ENCODE data around the gene ZDHHC22.
A peak's percentile ranks its signal among the peaks of the same experiment; 100 is the strongest.

The ZDHHC22 gene, protein sequence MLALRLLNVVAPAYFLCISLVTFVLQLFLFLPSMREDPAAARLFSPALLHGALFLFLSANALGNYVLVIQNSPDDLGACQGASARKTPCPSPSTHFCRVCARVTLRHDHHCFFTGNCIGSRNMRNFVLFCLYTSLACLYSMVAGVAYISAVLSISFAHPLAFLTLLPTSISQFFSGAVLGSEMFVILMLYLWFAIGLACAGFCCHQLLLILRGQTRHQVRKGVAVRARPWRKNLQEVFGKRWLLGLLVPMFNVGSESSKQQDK

DNA sequence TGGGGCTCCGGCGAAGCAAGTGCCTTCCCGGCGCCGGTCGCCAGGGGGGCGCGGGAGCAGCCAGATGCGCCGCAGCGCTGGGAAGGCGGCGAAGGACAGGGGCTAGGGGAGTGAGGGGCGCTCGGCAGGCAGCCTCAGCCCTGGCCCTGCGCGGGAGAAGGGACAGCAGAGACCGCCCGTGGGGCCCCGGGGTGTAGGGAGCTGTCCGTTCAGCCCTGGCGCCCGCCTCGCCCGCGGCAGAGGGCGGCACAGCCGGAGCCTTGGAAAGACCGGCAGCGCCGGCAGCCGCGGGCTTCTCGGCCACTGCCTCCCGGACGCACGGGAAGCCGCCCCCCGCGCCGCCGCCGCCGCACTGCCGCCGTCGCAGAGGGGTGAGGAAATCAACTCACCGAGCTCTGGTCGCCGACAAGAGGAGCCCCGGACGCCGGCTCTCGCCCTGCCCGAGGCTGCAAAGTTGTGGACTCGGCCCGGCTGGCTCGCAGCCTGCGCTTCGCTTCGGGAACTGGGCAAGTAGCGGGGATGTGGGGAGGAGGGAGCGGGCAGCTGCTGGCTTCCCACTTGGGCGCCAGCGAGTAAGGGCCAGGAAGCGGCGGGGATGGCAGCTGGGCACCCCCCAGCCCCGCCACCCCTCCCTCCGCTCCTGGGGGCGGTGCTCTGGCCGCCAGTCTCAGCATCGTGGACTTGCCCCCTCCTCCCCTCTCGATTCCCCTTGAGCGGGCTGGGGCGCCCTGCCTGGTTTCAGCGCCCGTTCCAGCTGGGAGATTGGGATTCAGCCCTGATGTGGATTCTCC, at the start of gene ZDHHC22:
Gene ZDHHC22, minus strand, starts transcription at position 578 of the 791 bp plus-strand sequence. CDS start 2,053 bp downstream, outside the sequence.
- Histone ChIP-seq H3K27ac (ENCODE audit: low read length) (peak within 1 kb of the TSS; percentile 15), H3K4me1 (ENCODE audit: insufficient read depth, low read length) (peaks cover 41% of the 10 kb centered on the region), H3K9ac (ENCODE audit: low read depth, low read length) (peak within 1 kb of the TSS; percentile 69; the same call in 1 of the 2 replicates), H3K27me3 (ENCODE audit: insufficient read depth, low read length) (peaks cover 55% of the 10 kb centered on the region), H3K4me3 (ENCODE audit: low read length) (peak within 1 kb of the TSS; percentile 72), H3K36me3 (ENCODE audit: insufficient read depth, low read depth, low read length) (peaks cover 27% of the 10 kb centered on the region), H3K9me3 (ENCODE audit: insufficient read depth, low read depth, low read length) (no peaks in the 10 kb centered on the region)

DNA sequence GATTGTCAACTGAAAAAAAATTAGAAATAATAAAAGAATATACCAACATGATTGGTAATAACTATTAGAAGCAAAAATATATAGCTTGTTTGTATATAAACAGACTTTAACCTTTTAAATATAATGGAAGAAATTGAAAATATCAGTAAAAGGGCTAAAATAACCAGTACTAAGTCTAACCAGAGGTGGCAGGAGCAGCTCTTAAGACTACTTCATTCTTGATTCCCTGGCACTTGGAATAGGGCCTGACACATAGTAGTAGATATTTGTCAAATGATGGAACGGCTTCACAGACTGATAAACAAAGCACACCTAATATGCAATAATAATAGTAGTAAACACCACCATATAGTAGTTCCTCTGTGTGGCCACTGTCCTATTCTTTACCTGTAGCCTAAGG, 49.4 kb upstream of the ZDHHC22 start:
- H3K27me3 ChIP-seq (ENCODE audit: insufficient read depth, low read length) = no peaks in the 10 kb centered on the region
- H3K4me3 ChIP-seq (ENCODE audit: low read length) = no peak overlapping the region

DNA sequence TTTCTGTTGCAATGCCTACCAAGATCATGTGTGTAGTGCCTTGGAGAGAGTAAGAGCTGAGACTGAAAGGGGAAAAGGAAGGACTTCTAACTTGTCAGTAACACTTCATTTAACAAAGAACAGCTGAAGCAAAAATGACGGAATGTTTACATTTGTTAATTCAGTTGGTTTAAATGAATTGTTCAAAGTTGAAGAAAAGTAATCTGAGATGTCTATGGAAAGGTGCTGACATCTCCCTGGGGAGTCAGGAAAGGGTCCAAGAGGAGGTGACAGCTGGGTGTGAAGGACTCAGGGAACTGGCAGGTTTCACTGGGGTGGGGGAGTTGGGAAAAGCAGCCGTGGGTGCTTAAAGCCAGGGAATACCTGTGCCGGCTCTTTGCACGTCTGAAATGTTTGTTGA, 47.9 kb upstream of the ZDHHC22 start:
- H3K36me3 ChIP-seq (ENCODE audit: insufficient read depth, low read depth, low read length) = no peaks in the 10 kb centered on the region
- H3K4me1 ChIP-seq (ENCODE audit: insufficient read depth, low read length) = peaks cover 3% of the 10 kb centered on the region; the same call in 1 of the 2 replicates
- no peak overlapping the region for H3K4me3 ChIP-seq (ENCODE audit: low read length)
- no peaks in the 10 kb centered on the region for H3K9me3 ChIP-seq (ENCODE audit: insufficient read depth, low read depth, low read length)
- H3K27ac ChIP-seq (ENCODE audit: low read length) = no peak overlapping the region
- H3K9ac ChIP-seq (ENCODE audit: low read depth, low read length) = no peak overlapping the region
- no peaks in the 10 kb centered on the region for H3K27me3 ChIP-seq (ENCODE audit: insufficient read depth, low read length)

More for the DNA sequence above, 49.4 kb upstream of the ZDHHC22 start:
- Histone ChIP-seq H3K27ac (ENCODE audit: low read length) (no peak overlapping the region), H3K9me3 (ENCODE audit: insufficient read depth, low read depth, low read length) (no peaks in the 10 kb centered on the region), H3K9ac (ENCODE audit: low read depth, low read length) (no peak overlapping the region), H3K36me3 (ENCODE audit: insufficient read depth, low read depth, low read length) (no peaks in the 10 kb centered on the region), H3K4me1 (ENCODE audit: insufficient read depth, low read length) (peaks cover 3% of the 10 kb centered on the region; the same call in 1 of the 2 replicates)

DNA sequence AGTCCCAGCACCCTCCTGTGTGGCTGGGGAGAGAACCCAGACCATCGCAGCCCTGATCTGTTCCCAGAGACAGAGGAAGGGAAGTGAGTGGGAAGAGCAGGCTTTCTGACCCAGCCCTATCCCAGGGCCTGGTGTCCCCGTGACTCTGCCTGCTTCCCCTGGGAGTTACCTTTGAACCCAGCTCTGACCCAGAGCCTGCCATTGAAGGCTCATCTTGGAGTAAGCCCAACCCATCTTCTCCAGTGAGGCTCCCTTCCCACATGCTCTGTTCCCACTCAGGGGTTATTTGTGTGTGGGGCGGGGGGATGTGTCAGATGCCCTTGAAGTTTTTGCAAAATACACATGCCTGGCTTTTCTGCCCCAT, 46.0 kb upstream of the ZDHHC22 start:
- no peaks in the 10 kb centered on the region for H3K9me3 ChIP-seq (ENCODE audit: insufficient read depth, low read depth, low read length)
- H3K27me3 ChIP-seq (ENCODE audit: insufficient read depth, low read length) = peaks cover 3% of the 10 kb centered on the region
- no peak overlapping the region for H3K27ac ChIP-seq (ENCODE audit: low read length)
- peaks cover 3% of the 10 kb centered on the region; the same call in 1 of the 2 replicates for H3K4me1 ChIP-seq (ENCODE audit: insufficient read depth, low read length)
- H3K9ac ChIP-seq (ENCODE audit: low read depth, low read length) = no peak overlapping the region
- H3K4me3 ChIP-seq (ENCODE audit: low read length) = no peak overlapping the region
- H3K36me3 ChIP-seq (ENCODE audit: insufficient read depth, low read depth, low read length) = no peaks in the 10 kb centered on the region

DNA sequence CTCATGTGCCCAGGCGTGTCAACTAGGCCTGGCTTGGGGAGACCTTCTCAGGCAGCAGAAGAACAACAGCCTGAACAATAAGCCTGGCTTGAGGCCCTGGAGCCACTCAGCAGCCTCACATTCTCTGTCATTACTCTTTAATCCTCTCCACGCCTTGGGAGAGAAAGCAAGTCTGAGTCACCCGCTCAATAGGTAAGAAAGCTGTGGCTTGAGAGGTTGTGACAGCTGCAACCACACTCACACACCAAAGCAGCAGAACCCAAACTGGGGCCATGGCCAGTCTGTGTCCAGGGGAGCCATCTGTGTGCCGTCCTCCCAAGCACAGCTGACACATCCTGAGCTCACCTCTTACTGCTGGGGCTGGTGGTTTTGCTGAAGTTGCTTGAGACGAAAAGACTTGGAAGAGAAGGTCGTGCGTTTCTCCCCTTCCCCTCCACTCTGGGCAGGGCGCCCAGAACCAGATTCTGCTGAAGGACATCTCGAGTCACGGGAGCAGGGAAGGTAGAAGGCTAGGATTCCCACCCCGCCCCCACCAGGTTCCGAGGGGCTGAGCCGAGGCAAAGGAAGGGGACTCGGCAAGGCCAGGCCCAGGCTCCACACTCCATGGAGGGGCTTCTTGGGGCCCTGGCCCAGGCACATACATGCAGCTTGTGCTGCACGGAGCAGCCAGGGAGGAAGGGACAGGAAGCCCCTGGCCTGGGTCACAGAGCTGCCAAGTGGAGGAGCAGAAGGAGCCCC, 45.5 kb upstream of the ZDHHC22 start:
- Histone ChIP-seq H3K27ac (ENCODE audit: low read length) (no peak overlapping the region), H3K4me3 (ENCODE audit: low read length) (no peak overlapping the region), H3K9ac (ENCODE audit: low read depth, low read length) (no peak overlapping the region), H3K9me3 (ENCODE audit: insufficient read depth, low read depth, low read length) (no peaks in the 10 kb centered on the region), H3K27me3 (ENCODE audit: insufficient read depth, low read length) (peaks cover 9% of the 10 kb centered on the region), H3K36me3 (ENCODE audit: insufficient read depth, low read depth, low read length) (no peaks in the 10 kb centered on the region), H3K4me1 (ENCODE audit: insufficient read depth, low read length) (peaks cover 3% of the 10 kb centered on the region; the same call in 1 of the 2 replicates)

DNA sequence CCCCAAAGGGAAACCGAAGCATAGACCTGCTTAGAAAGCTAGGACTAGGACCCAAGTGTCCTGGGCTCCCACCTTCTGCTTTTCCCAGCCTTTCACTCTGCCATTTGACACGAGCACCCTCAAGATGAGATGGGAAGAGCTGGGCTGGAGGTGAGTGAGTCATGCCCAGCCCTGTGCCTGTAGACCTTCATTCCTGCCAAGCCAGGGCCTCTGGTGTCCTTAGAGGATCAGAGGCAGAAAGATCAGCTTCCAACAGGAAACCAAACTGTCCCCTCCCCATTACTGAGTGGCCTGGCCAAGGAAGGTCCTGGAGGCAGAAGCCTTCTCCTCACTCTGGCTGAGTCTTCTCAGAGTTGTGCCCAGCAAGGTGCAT, 43.5 kb upstream of the ZDHHC22 start:
- Histone ChIP-seq H3K27ac (ENCODE audit: low read length) (no peak overlapping the region), H3K9me3 (ENCODE audit: insufficient read depth, low read depth, low read length) (no peaks in the 10 kb centered on the region), H3K4me1 (ENCODE audit: insufficient read depth, low read length) (peaks cover 3% of the 10 kb centered on the region; the same call in 1 of the 2 replicates), H3K4me3 (ENCODE audit: low read length) (no peak overlapping the region), H3K9ac (ENCODE audit: low read depth, low read length) (no peak overlapping the region), H3K27me3 (ENCODE audit: insufficient read depth, low read length) (peaks cover 10% of the 10 kb centered on the region), H3K36me3 (ENCODE audit: insufficient read depth, low read depth, low read length) (no peaks in the 10 kb centered on the region)

DNA sequence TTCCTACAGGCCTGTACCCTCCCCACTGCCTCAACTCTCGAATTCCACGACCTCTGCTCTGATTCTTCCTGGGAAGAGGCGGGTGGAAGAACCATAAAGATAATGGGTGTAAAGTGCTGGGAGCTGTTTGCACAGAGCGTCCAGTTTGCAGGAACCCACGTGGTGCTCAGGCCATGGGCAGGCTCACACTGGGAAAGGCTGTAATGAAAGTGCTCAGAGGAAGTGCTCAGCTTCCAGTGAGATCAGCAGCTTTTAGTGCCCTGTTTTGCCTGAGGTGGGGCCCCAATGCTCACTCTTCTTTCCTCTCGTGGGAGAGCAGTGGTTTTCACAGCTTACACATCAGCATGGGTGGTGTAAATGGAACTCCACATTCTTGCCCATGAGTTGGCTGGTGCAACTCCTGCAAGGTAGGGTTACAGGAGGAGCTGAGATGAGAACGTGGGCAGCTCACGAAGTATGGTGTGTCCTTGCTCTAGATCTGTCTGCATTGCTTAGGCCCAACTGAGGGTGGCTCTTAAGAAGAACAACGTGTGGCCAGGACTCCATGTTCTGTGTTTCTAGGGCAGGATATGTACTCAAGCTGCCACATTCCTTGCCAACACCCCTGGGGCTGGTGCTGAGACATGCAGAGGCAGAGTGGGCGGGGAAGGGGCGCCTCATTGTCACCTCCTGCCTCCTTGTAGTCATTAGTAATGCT, 43.0 kb upstream of the ZDHHC22 start:
- peaks cover 10% of the 10 kb centered on the region for H3K27me3 ChIP-seq (ENCODE audit: insufficient read depth, low read length)
- peaks cover 3% of the 10 kb centered on the region; the same call in 1 of the 2 replicates for H3K4me1 ChIP-seq (ENCODE audit: insufficient read depth, low read length)
- no peaks in the 10 kb centered on the region for H3K36me3 ChIP-seq (ENCODE audit: insufficient read depth, low read depth, low read length)
- H3K4me3 ChIP-seq (ENCODE audit: low read length) = no peak overlapping the region
- no peaks in the 10 kb centered on the region for H3K9me3 ChIP-seq (ENCODE audit: insufficient read depth, low read depth, low read length)
- no peak overlapping the region for H3K27ac ChIP-seq (ENCODE audit: low read length)
- no peak overlapping the region for H3K9ac ChIP-seq (ENCODE audit: low read depth, low read length)

DNA sequence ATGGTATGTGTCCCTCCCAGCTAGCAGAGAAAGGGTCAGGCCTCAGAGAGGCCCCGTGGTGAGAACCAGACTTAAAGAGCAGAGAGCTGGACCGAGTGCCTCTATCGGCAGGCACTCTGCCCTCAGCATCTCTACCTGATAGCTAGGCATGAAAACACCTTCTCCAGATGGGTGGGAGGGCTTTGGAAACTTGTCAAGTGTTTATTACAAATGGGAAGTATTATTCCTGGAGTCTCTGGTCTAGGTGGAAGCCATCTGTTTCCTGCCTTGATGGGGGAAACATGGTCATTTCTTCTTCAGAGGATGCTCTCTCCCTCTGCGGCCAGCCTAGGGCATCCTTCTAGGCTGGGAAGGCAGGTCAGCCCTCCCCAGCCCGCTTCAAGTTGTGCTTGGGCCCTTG, 42.3 kb upstream of the ZDHHC22 start:
- H3K4me3 ChIP-seq (ENCODE audit: low read length) = no peak overlapping the region
- H3K36me3 ChIP-seq (ENCODE audit: insufficient read depth, low read depth, low read length) = no peaks in the 10 kb centered on the region
- H3K9ac ChIP-seq (ENCODE audit: low read depth, low read length) = no peak overlapping the region
- peaks cover 3% of the 10 kb centered on the region; the same call in 1 of the 2 replicates for H3K4me1 ChIP-seq (ENCODE audit: insufficient read depth, low read length)
- H3K27ac ChIP-seq (ENCODE audit: low read length) = no peak overlapping the region
- no peaks in the 10 kb centered on the region for H3K9me3 ChIP-seq (ENCODE audit: insufficient read depth, low read depth, low read length)
- peaks cover 10% of the 10 kb centered on the region for H3K27me3 ChIP-seq (ENCODE audit: insufficient read depth, low read length)

DNA sequence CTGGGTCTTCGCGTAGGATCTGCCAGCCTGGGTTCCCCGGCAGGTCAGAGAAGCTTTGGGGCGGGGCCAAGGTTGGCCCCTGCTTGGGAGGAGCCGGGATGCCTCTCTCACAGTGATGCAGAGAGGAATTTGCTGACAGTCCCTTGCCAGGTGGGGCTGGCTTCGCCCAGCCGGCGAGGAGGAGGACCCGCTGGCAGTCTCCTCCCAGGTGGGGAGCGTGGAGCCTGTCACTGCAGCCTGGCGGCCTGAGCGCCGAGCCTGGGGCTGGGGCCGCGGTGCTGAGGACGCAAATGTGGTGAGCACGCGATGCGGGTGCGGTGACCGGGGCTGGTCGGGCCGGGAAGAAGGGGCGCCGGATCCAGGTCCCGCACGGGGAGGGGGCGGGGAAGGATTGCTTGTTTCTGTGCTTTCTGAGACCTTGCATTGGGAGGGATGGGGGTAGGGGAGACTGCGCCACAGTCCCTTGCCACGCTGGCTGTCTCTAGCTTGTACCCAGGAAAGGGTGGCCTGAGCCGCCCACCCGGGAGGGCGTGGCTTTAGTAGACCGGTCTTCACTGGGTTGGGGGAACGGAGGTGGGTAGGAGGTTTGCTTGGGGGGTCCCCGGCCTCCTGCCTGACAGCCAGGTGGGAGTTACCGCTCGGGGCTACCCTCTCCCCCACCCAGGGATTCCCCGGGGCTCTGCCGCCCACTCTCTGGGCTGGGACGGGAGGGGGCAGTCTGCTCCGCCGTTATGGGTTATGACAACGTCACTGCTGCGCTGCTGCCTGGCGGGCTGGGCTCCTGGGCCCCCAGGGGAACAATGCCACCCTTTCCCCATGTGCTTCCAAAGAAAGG, 40.2 kb upstream of the ZDHHC22 start, which contains the start of gene TMEM63C:
Gene TMEM63C, plus strand, starts transcription at position 196 of the 835 bp plus-strand sequence. CDS start 37,016 bp downstream, outside the sequence.
- H3K9me3 ChIP-seq (ENCODE audit: insufficient read depth, low read depth, low read length) = no peaks in the 10 kb centered on the region

DNA sequence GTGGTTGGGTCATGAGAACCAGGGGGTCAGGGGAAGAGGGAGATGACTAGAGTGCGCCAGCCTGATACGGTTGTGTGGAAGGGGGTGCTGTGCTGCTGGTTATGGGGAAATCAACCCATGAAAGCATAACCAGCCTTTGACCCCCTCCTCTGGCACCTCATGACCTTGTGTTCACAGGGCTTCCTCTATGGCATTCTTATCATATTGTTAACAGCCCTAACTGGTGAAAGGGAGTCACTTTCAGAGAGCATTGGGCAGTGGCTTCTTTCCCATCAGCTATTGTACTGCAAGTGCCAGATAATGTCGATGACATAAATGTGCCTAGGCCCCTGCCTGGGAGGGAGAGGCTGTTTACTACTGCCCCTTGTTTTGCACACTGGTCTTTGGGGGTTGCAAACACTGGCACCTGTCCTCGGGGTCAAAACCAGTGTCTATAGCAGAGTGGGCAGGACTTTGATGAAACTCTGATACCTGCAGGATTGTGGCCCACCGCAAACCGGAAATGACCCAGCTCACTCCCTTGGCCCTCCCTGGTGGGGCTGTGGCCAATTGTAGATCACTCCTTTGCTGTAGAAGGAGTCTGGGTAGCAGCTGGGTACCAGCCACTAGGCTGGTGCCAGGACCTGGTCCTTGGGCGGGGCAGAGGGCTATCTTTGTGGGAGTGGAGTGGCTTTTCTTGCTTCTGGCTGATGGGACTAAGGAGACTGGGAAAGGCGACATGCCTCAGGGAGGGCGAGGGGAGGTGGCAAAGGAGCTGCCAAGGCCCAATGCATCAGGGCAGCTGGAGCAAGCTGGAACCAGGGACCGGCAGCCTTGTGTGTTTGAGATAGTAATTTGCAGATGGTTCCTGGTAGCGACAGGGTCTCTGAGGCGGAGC, 39.4 kb upstream of the ZDHHC22 start:
- Histone ChIP-seq H3K9ac (ENCODE audit: low read depth, low read length) (no peak overlapping the region), H3K27ac (ENCODE audit: low read length) (no peak overlapping the region)

More for the DNA sequence above, 40.2 kb upstream of the ZDHHC22 start, which contains the start of gene TMEM63C:
- H3K36me3 ChIP-seq (ENCODE audit: insufficient read depth, low read depth, low read length) = no peaks in the 10 kb centered on the region
- no peak within 1 kb of the TSS for H3K27ac ChIP-seq (ENCODE audit: low read length)
- no peaks in the 10 kb centered on the region; the same call in 1 of the 2 replicates for H3K4me1 ChIP-seq (ENCODE audit: insufficient read depth, low read length)
- H3K4me3 ChIP-seq (ENCODE audit: low read length) = peak within 1 kb of the TSS; percentile 87
- H3K9ac ChIP-seq (ENCODE audit: low read depth, low read length) = peak within 1 kb of the TSS; percentile 59; the same call in 1 of the 2 replicates
- H3K27me3 ChIP-seq (ENCODE audit: insufficient read depth, low read length) = peaks cover 10% of the 10 kb centered on the region

More for the DNA sequence above, 39.4 kb upstream of the ZDHHC22 start:
- H3K27me3 ChIP-seq (ENCODE audit: insufficient read depth, low read length) = peaks cover 10% of the 10 kb centered on the region
- H3K36me3 ChIP-seq (ENCODE audit: insufficient read depth, low read depth, low read length) = no peaks in the 10 kb centered on the region
- H3K9me3 ChIP-seq (ENCODE audit: insufficient read depth, low read depth, low read length) = no peaks in the 10 kb centered on the region
- H3K4me3 ChIP-seq (ENCODE audit: low read length) = peak overlapping the region; percentile 87
- H3K4me1 ChIP-seq (ENCODE audit: insufficient read depth, low read length) = no peaks in the 10 kb centered on the region; the same call in 1 of the 2 replicates
